K562 (cell line): ENCODE results near the gene NAGLU. TPM values are rescaled to one million over a fixed set of nuclear protein-coding genes. Genes with fewer than 3 reads are reported as not detected.

Experiments
- ATAC-seq: fragments of 200-7000 bp; cut with Tn5 transposase; 3 replicates; pipeline ENCODE4 v1.9.1; 2020; ENCODE audit warnings: moderate library complexity
- BruUV-seq: library from RNA; stranded (reverse); fragments of 400-500 nt; replicated peaks from 2 replicates; lab custom pipeline; 2021; lab: Mats Ljungman, UMichigan
- CTCF ChIA-PET: fragments of 300-600 bp; formaldehyde crosslinking; extraction: SDS; loops from one replicate; lab custom pipeline; 2021; ENCODE audit warnings: low intra/inter-chr PET ratio; lab: Yijun Ruan, JAX
- POLR2A ChIA-PET: fragments of 300-600, 350-650 bp; sonication (Branson Sonifier 250); formaldehyde crosslinking; extraction: SDS; loops from one replicate; lab custom pipeline; 2021; ENCODE audit warnings: antibody characterized with exemption, inconsistent platforms; lab: Yijun Ruan, JAX
- DNase-seq, 4 experiments: peaks; one replicate each; pipeline versions ENCODE4 v3.0.0 to v3.0.0-alpha.2; 2011 to 2018; ENCODE audit warnings: low spot score in 3 of 4, mixed read lengths in 3 of 4; ENCODE audit errors: extremely low read depth in 1 of 4
- FAIRE-seq: peaks from 2 replicates; lab custom pipeline; 2011; peaks lifted over from hg19 to GRCh38; lab: Jason Lieb, UNC
- H2AFZ ChIP-seq: 2 replicates; pipeline ENCODE4 v1.6.0; 2011; ENCODE audit warnings: low read depth, low read length, control low read depth, inconsistent platforms
- H3K27ac ChIP-seq: fragments of 200-600 bp; 3 replicates; pipeline ENCODE4 v1.8.0; 2011; ENCODE audit warnings: low read depth, mild to moderate bottlenecking, control low read depth, inconsistent platforms, low read length, moderate library complexity, mixed read lengths; ENCODE audit errors: extremely low read depth
- H3K27me3 ChIP-seq, 2 experiments: fragments of 300-600 bp in 1 of 2; 2 replicates in 1 of 2; 3 replicates in 1 of 2; pipeline versions ENCODE4 v1.6.0 to v1.8.0; 2011; ENCODE audit warnings: inconsistent platforms in 2 of 2, low read length in 2 of 2, mild to moderate bottlenecking in 1 of 2, mixed read lengths in 1 of 2, moderate library complexity in 1 of 2; ENCODE audit not compliant: control insufficient read depth in 2 of 2, insufficient read depth in 2 of 2
- H3K36me3 ChIP-seq: fragments of 300-600 bp; 3 replicates; pipeline ENCODE4 v1.8.0; 2011; ENCODE audit warnings: mild to moderate bottlenecking, low read length, inconsistent platforms; ENCODE audit not compliant: control insufficient read depth, insufficient read depth
- H3K4me1 ChIP-seq, 2 experiments: fragments of 200-600 bp in 1 of 2; replicated peaks in 1 of 2; 2 replicates in 1 of 2; 3 replicates in 1 of 2; pipeline versions ENCODE4 v1.5.1 to v1.8.0; 2011; ENCODE audit warnings: inconsistent platforms in 2 of 2, low read length in 2 of 2, mild to moderate bottlenecking in 1 of 2, mixed read lengths in 1 of 2, moderate library complexity in 1 of 2; ENCODE audit not compliant: control insufficient read depth in 2 of 2, insufficient read depth in 2 of 2
- H3K4me2 ChIP-seq: 2 replicates; pipeline ENCODE4 v1.6.1; 2011; ENCODE audit warnings: low read length, control low read depth, inconsistent platforms, mixed read lengths; ENCODE audit not compliant: insufficient read depth
- H3K4me3 ChIP-seq: fragments of 200-600 bp; sonication (generic), shearing (Covaris generic); 2 replicates; pipeline ENCODE4 v1.5.1; 2016; ENCODE audit warnings: control low read depth, inconsistent platforms
- H3K79me2 ChIP-seq: fragments of 200-600 bp; 3 replicates; pipeline ENCODE4 v1.8.0; 2011; ENCODE audit warnings: low read length, inconsistent platforms; ENCODE audit not compliant: control insufficient read depth, insufficient read depth
- H3K9ac ChIP-seq, 2 experiments: 2 replicates each; pipeline versions ENCODE4 v1.6.0 to v1.6.1; 2011; ENCODE audit warnings: low read depth in 2 of 2, low read length in 2 of 2, control low read depth in 1 of 2, inconsistent platforms in 1 of 2, mild to moderate bottlenecking in 1 of 2, mixed read lengths in 1 of 2; ENCODE audit not compliant: insufficient read depth in 1 of 2
- H3K9me1 ChIP-seq: one replicate; pipeline ENCODE4 v1.6.0; 2011; ENCODE audit warnings: inconsistent platforms, mild to moderate bottlenecking, low read length, moderate library complexity; ENCODE audit not compliant: control insufficient read depth, insufficient read depth
- H3K9me3 ChIP-seq: replicated peaks from 2 replicates; pipeline ENCODE4 v1.5.1; 2011; ENCODE audit warnings: low read depth, low read length, inconsistent platforms; ENCODE audit not compliant: control insufficient read depth, insufficient read depth
- H4K20me1 ChIP-seq: replicated peaks from 2 replicates; pipeline ENCODE4 v1.6.1; 2011; ENCODE audit warnings: low read length, inconsistent platforms, mixed read lengths; ENCODE audit not compliant: control insufficient read depth, insufficient read depth
- BACH1 ChIP-seq: fragments of 200-800 bp; sonication (Bioruptor generic); IDR thresholded peaks from 2 replicates; pipeline ENCODE4 v1.6.1; 2016; ENCODE audit warnings: missing genetic modification characterization, missing compliant biosample characterization
- CBFB ChIP-seq: sonication (generic); formaldehyde crosslinking; IDR thresholded peaks from 2 replicates; pipeline ENCODE4 v1.4.0; 2020; ENCODE audit warnings: mild to moderate bottlenecking, missing genetic modification reagents
- CEBPB ChIP-seq: fragments of 450-650 bp; IDR thresholded peaks from 2 replicates; pipeline ENCODE4 v1.6.1; 2016; ENCODE audit warnings: missing genetic modification characterization, missing compliant biosample characterization
- FOS ChIP-seq: IDR thresholded peaks from 3 replicates; pipeline ENCODE4 v1.6.1; 2011; ENCODE audit not compliant: insufficient read length; ENCODE audit errors: extremely low read depth
- GABPA ChIP-seq: fragments of 200-800 bp; sonication (Bioruptor generic); conservative IDR thresholded peaks from 2 replicates; pipeline ENCODE4 v1.6.1; 2016; ENCODE audit warnings: low read depth, missing genetic modification characterization, missing compliant biosample characterization
- NONO ChIP-seq, 2 experiments: fragments of 200-400 bp in 1 of 2; fragments of 450-650 bp in 1 of 2; formaldehyde crosslinking in 1 of 2; IDR thresholded peaks; 2 replicates each; pipeline ENCODE4 v1.6.1; 2017; ENCODE audit warnings: low read depth in 2 of 2, mild to moderate bottlenecking in 2 of 2, moderate library complexity in 2 of 2, low read length in 1 of 2
- PREB ChIP-seq: sonication (generic); formaldehyde crosslinking; IDR thresholded peaks from 2 replicates; pipeline ENCODE4 v1.8.1; 2023; ENCODE audit warnings: mild to moderate bottlenecking, missing genetic modification reagents
- RB1 ChIP-seq: fragments of 450-650 bp; IDR thresholded peaks from 2 replicates; pipeline ENCODE4 v1.6.1; 2017; ENCODE audit warnings: low read depth, mild to moderate bottlenecking
- SIX5 ChIP-seq, 2 experiments: IDR thresholded peaks; 2 replicates each; pipeline ENCODE4 v1.6.1; 2011; ENCODE audit warnings: low read length in 2 of 2, borderline replicate concordance in 1 of 2, low read depth in 1 of 2, mild to moderate bottlenecking in 1 of 2, moderate library complexity in 1 of 2; ENCODE audit not compliant: insufficient read depth in 1 of 2
- TCF7 ChIP-seq: sonication (generic); IDR thresholded peaks from 2 replicates; pipeline ENCODE4 v1.6.1; 2016; ENCODE audit warnings: antibody characterized with exemption, borderline replicate concordance
- ZNF77 ChIP-seq: fragments of 250-450 bp; sonication (Bioruptor Pico); IDR thresholded peaks from 2 replicates; pipeline ENCODE4 v1.5.0; 2020
- ZNF780A ChIP-seq: fragments of 250-450 bp; sonication (Bioruptor Pico); IDR thresholded peaks from 2 replicates; pipeline ENCODE4 v1.5.0; 2021; ENCODE audit warnings: mild to moderate bottlenecking
- WGBS: fragments of 100-300 bp; shearing (Covaris generic); methylation state at CpG from one replicate; pipeline ENCODE4 v1.1.6; 2016; ENCODE audit warnings: low coverage, mixed read lengths; ENCODE audit not compliant: insufficient coverage; ENCODE audit errors: missing lambda C conversion rate; 5-methylcytosine and 5-hydroxymethylcytosine counted together
- in situ Hi-C: fragments of 300-500 bp; cut with MboI; formaldehyde crosslinking; loops from 4 replicates; pipeline ENCODE4 v1.15.0; 2018; ENCODE audit warnings: inconsistent platforms, mixed read lengths
- intact Hi-C: fragments of 100-400 bp; cut with micrococcal nuclease; formaldehyde crosslinking; loops from 2 replicates; pipeline ENCODE4 v1.14.2; 2022
- polyA plus RNA-seq, 8 experiments: library from polyadenylated mRNA; depleted of rRNA in 4 of 8; stranded (reverse) in 5 of 8; unstranded in 3 of 8; fragments of >200 nt; fragmentation: Nextera tagmentation in 2 of 8; fragmentation: Illumina TruSeq in 1 of 8; extraction: Ambion mirVana in 2 of 8; extraction: Trizol in 1 of 8; gene quantifications; 2 replicates each; pipeline versions ENCODE4 v1.2.1 to v1.2.3, GENCODE V29; 2011 to 2014; ENCODE audit warnings: inconsistent platforms in 1 of 8, missing spikeins in 1 of 8
- total RNA-seq, 7 experiments: library from RNA; depleted of rRNA in 6 of 7; stranded (reverse); fragments of >200 nt in 6 of 7; fragmentation: Illumina TruSeq in 2 of 7; extraction: Trizol in 2 of 7; gene quantifications; 2 replicates each; pipeline versions ENCODE4 v1.2.1 to v1.2.3, GENCODE V29; 2011 to 2021; ENCODE audit warnings: low replicate concordance in 1 of 7

Gene NAGLU
- total and polyA plus RNA-seq, 9 of the 15 experiments (the other 6 are each of a cell fraction or from before 2014, with no cell fraction given) = 0.04 to 21.5 (median 8.5) TPM

- Histone ChIP-seq H3K79me2 (peaks cover 68% of the 10 kb centered on the region), H3K9me3 (no peaks in the 10 kb centered on the region), H3K27ac (peak overlapping the region; percentile 89; the same call in 2 of the 3 replicates), H4K20me1 (no peaks in the 10 kb centered on the region), H3K4me2 (peak overlapping the region; percentile 88; the same call in 1 of the 2 replicates), H3K4me3 (no peak overlapping the region), H3K9me1 (no peaks in the 10 kb centered on the region), H3K4me1 (peaks cover 37 to 69% of the 10 kb centered on the region in 2 experiments), H3K27me3 (no peaks in the 10 kb centered on the region), H2AFZ (no peak overlapping the region), H3K9ac (peak overlapping the region in 1 of 2 experiments; percentile 96; a peak in 3 of 4 replicates), H3K36me3 (peaks cover 66% of the 10 kb centered on the region)
- in situ Hi-C loops = no loop called here
- ATAC-seq (no peak), FAIRE-seq (no peak), DNase-seq (no peak)
- intact Hi-C loops = no loop called here
- TF ChIP-seq TCF7 (no peak), SIX5 (IDR thresholded peaks at IDR 0.05; ENCODE audit: borderline replicate concordance in 1 of 2, insufficient read depth in 1 of 2, low read depth in 1 of 2, low read length in 2 of 2) (no peak), ZNF780A (CRISPR knock-in tag) (no peak), CEBPB (no peak), CBFB (CRISPR knock-in tag) (no peak), GABPA (tag) (no peak), RB1 (no peak), NONO (IDR thresholded peaks at IDR 0.05; ENCODE audit: low read depth in 2 of 2, low read length in 1 of 2) (no peak), ZNF77 (no peak), FOS (no peak), PREB (no peak), BACH1 (no peak)
- CTCF ChIA-PET = no interaction called here
- BruUV-seq = TSS peak; percentile 9
- POLR2A ChIA-PET = interaction anchor here (0.6 to 8.3 kb wide), 5 partner anchors 12 to 428 kb away, joined by 3 to 58 read pairs (median 4); partner anchors contain the start of gene PSMC3IP
- 88% methylated on average over 15 of the region's 16 CpGs for WGBS
These were observed 29.6 kb downstream of the NAGLU start for GRCh38 chr17:42565523-42566214.
